ENCODE data around the gene EXD3. TPM values are rescaled to one million over a fixed set of nuclear protein-coding genes. Genes with fewer than 3 reads are reported as not detected.

The EXD3 gene
- total and polyA plus RNA-seq, 2 of the 4 experiments (the other 2 are of a cell fraction), result 1.1 to 7.4 TPM

DNA sequence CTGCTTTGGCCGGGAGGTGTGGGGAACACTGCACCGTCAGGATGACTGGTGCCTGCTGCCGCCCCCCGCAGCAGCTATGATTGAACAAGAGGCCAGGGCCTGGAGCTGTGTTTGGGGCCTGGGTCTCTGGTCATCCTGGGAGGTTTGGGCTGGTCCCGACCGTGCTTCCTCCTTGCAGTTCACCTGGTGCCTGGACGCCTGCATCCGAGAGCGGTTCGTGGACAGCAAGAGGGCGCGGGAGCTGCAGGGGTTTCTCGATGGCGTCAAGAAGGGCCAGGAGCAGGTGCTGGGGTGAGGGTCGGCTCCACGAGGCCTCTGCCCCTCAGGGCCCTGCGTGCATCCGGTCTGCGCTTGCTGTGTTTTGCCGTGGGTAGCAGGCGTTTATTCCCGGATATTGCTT, 158.9 kb downstream of the EXD3 start:
- Histone ChIP-seq H3K27ac (ENCODE audit: insufficient read depth, low read length) (no peak overlapping the region), H4K8ac (ENCODE audit: low read depth in 2 of 2, low read length in 2 of 2) (no peak overlapping the region), H2AK5ac (ENCODE audit: low read depth, low read length) (no peak overlapping the region), H2BK15ac (ENCODE audit: low read depth, low read length) (no peak overlapping the region), H3K79me1 (ENCODE audit: low read depth in 1 of 2, low read length in 2 of 2) (peaks cover 10 to 41% of the 10 kb centered on the region in 2 experiments), H3K56ac (ENCODE audit: extremely low read depth, insufficient read depth, low read length) (no peak overlapping the region), H4K91ac (ENCODE audit: insufficient read depth, low read depth, low read length) (no peak overlapping the region), H3K4me3 (ENCODE audit: insufficient read depth, low read depth, low read length) (no peak overlapping the region), H3K36me3 (ENCODE audit: control insufficient read depth, insufficient read depth, low read length) (peaks cover 51% of the 10 kb centered on the region), H3K4me1 (ENCODE audit: control insufficient read depth, insufficient read depth, low read length) (peaks cover 7% of the 10 kb centered on the region), H3K23ac (ENCODE audit: low read depth, low read length) (no peak overlapping the region), H2AFZ (replicated peaks; ENCODE audit: low read length, poor library complexity) (no peak overlapping the region), H3K9me3 (ENCODE audit: control insufficient read depth, insufficient read depth, low read length) (no peaks in the 10 kb centered on the region), H3K4me2 (ENCODE audit: low read depth, low read length) (no peak overlapping the region), H3K4ac (ENCODE audit: low read depth, low read length) (no peak overlapping the region), H3K9ac (ENCODE audit: low read depth, low read length) (no peak overlapping the region), H4K5ac (ENCODE audit: low read depth, low read length) (no peak overlapping the region), H3K27me3 (ENCODE audit: control insufficient read depth, insufficient read depth, low read length) (no peaks in the 10 kb centered on the region), H3K14ac (replicated peaks; ENCODE audit: low read depth, low read length) (no peak overlapping the region), H2BK20ac (ENCODE audit: low read depth, low read length) (no peak overlapping the region), H3K9me1 (ENCODE audit: insufficient read depth, low read length) (peaks cover 6% of the 10 kb centered on the region), H2BK120ac (ENCODE audit: low read depth, low read length) (no peak overlapping the region), H3K18ac (ENCODE audit: low read depth, low read length) (no peak overlapping the region), H4K20me1 (ENCODE audit: insufficient read depth, low read length) (peaks cover 15% of the 10 kb centered on the region), H2BK5ac (ENCODE audit: low read depth, low read length, poor library complexity, severe bottlenecking) (no peak overlapping the region), H2AK9ac (replicated peaks; ENCODE audit: low read depth, low read length, poor library complexity) (no peak overlapping the region)
- POLR2A ChIA-PET (ENCODE audit: unreplicated experiment), result no interaction called here
- 97% methylated on average over 14 of the region's 22 CpGs; no CpG with 5 or more reads in 1 of the 2 experiments for WGBS, 2 experiments (ENCODE audit: extremely low coverage in 2 of 2, insufficient read length in 1 of 2)
- no peak for ATAC-seq (ENCODE audit: low read depth)
- in situ Hi-C loops (cut with MboI; ENCODE audit: low sequenced_read_pairs), result no loop called here
- CTCF ChIA-PET, result no interaction called here
- TF ChIP-seq BHLHE40 (IDR thresholded peaks at IDR 0.05; ENCODE audit: low read depth, low read length) (no peak), RAD21 (IDR thresholded peaks at IDR 0.05; ENCODE audit: low read length) (no peak), MAFK (IDR thresholded peaks at IDR 0.05; ENCODE audit: low read depth, low read length) (no peak)
- no peak for DNase-seq
- intact Hi-C loops (cut with micrococcal nuclease), result no loop called here
- dilution Hi-C loops (cut with HindIII; ENCODE audit: low sequenced_read_pairs, unreplicated experiment), result no loop called here
- BruUV-seq (replicated peaks), result no TSS peak

Data from IMR-90 (cell line).